ENCODE results near the gene PNPLA5.

DNA sequence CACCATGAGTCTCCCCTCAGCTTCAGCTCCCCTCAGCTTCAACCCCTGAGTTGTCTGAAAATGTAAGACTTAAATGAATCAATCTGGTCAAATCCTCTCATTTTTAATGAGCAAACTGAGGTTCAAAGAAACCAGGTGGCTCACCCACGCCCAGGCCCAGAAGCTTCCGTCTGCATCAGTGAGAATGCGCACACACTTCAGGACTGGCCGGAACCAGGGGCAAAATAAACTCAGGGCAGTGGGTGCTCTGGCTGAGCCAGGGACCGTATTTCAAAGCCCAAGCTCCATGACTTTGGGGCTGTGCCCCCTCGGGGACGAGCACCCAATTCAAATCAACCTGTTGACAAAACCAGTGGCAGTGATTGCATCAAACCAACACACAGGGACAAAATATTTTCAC, 32.6 kb downstream of the PNPLA5 start:
- TF ChIP-seq FOXK2 (IDR thresholded peaks at IDR 0.05) (no peak), TARDBP (IDR thresholded peaks at IDR 0.05) (no peak), BHLHE40 (IDR thresholded peaks at IDR 0.05; ENCODE audit: borderline replicate concordance) (no peak), FOXM1 (IDR thresholded peaks at IDR 0.05; ENCODE audit: borderline replicate concordance) (no peak), FOXA1 (IDR thresholded peaks at IDR 0.05) (no peak), SP1 (IDR thresholded peaks at IDR 0.05) (no peak), ARNT (IDR thresholded peaks at IDR 0.05) (no peak), ELF4 (IDR thresholded peaks at IDR 0.05) (no peak), CTBP1 (IDR thresholded peaks at IDR 0.05; ENCODE audit: borderline replicate concordance) (no peak), NFRKB (IDR thresholded peaks at IDR 0.05) (no peak), ZNF384 (IDR thresholded peaks at IDR 0.05) (no peak), SUZ12 (IDR thresholded peaks at IDR 0.05) (no peak)
